ENCODE measurements around the gene ITIH6.

DNA sequence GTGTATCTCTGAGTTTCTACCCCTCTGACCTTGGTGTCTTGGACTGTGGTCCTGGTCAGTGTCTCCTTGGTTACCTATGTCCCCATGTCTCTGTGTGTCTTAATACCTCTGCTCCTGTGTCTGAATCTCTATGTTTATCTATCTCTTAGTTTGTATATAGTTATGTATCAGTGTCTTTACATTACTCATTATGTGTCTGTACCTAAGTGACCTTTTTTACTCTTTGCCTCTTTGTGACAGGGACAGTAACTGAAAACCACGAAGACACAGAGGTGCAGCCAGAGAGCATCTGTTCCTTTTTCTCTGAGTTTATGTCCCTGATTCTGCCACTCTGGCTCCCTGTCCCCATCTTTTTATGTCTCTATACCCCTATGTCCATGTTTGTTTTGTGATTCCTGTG lies 49.4 kb downstream of the ITIH6 start:
- TF ChIP-seq TAF1 (IDR thresholded peaks at IDR 0.05; ENCODE audit: borderline replicate concordance, insufficient read depth, low read length) (no peak), POLR2AphosphoS5 (IDR thresholded peaks at IDR 0.05; ENCODE audit: low read depth, low read length) (no peak), FOXP2 (optimal IDR thresholded peaks at IDR 0.05; ENCODE audit: borderline replicate concordance, extremely low read depth, extremely low read length, insufficient read depth) (no peak)
- TF ChIP-seq, protein P1, sequence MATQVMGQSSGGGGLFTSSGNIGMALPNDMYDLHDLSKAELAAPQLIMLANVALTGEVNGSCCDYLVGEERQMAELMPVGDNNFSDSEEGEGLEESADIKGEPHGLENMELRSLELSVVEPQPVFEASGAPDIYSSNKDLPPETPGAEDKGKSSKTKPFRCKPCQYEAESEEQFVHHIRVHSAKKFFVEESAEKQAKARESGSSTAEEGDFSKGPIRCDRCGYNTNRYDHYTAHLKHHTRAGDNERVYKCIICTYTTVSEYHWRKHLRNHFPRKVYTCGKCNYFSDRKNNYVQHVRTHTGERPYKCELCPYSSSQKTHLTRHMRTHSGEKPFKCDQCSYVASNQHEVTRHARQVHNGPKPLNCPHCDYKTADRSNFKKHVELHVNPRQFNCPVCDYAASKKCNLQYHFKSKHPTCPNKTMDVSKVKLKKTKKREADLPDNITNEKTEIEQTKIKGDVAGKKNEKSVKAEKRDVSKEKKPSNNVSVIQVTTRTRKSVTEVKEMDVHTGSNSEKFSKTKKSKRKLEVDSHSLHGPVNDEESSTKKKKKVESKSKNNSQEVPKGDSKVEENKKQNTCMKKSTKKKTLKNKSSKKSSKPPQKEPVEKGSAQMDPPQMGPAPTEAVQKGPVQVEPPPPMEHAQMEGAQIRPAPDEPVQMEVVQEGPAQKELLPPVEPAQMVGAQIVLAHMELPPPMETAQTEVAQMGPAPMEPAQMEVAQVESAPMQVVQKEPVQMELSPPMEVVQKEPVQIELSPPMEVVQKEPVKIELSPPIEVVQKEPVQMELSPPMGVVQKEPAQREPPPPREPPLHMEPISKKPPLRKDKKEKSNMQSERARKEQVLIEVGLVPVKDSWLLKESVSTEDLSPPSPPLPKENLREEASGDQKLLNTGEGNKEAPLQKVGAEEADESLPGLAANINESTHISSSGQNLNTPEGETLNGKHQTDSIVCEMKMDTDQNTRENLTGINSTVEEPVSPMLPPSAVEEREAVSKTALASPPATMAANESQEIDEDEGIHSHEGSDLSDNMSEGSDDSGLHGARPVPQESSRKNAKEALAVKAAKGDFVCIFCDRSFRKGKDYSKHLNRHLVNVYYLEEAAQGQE (IDR thresholded peaks at IDR 0.05; ENCODE audit: insufficient read depth in 1 of 2, low read depth in 2 of 2, low read length in 2 of 2), result no peak
